Islet of Langerhans (tissue), 1 donor: ENCODE data around the gene RNF17.
"Not testable (repeated sequence)": the region's sequence is repeated elsewhere in the genome, so short reads cannot be mapped to it uniquely, and the experiment has no call there.

Source experiments
- FAIRE-seq: peaks from one replicate; lab custom pipeline; 2011; peaks lifted over from hg19 to GRCh38; lab: Jason Lieb, UNC

RNF17 gene

GRCh38 chr13:24742977-24743376 lies 21.0 kb upstream of the RNF17 start:
- FAIRE-seq, result no peak

- FAIRE-seq, result no peak
Observed at GRCh38 chr13:24744247-24744646, 19.7 kb upstream of the RNF17 start.

GRCh38 chr13:24745516-24745860 lies 18.5 kb upstream of the RNF17 start:
- no peak for FAIRE-seq

GRCh38 chr13:24745861-24746617 lies 17.9 kb upstream of the RNF17 start:
- FAIRE-seq, result no peak

- FAIRE-seq, result no peak
Observed at GRCh38 chr13:24746618-24747247, 17.2 kb upstream of the RNF17 start.

- FAIRE-seq, result no peak
Observed at GRCh38 chr13:24747248-24748060, 16.5 kb upstream of the RNF17 start.

- no peak for FAIRE-seq
Observed at GRCh38 chr13:24748061-24748400, 15.9 kb upstream of the RNF17 start.

- no peak for FAIRE-seq
Observed at GRCh38 chr13:24759197-24759596, 4.8 kb upstream of the RNF17 start.

GRCh38 chr13:24764276-24764630 lies 284 bp downstream of the RNF17 start:
- no peak for FAIRE-seq

GRCh38 chr13:24777171-24777570 lies 13.2 kb downstream of the RNF17 start:
- FAIRE-seq, result no peak

GRCh38 chr13:24784319-24784718 lies 20.4 kb downstream of the RNF17 start:
- no peak for FAIRE-seq

- FAIRE-seq, result no peak
Observed at GRCh38 chr13:24788538-24788937, 24.6 kb downstream of the RNF17 start.

- no peak for FAIRE-seq
Observed at GRCh38 chr13:24802074-24802473, 38.1 kb downstream of the RNF17 start.

GRCh38 chr13:24821207-24821606 lies 57.2 kb downstream of the RNF17 start:
- no peak for FAIRE-seq

GRCh38 chr13:24822640-24823039 lies 58.7 kb downstream of the RNF17 start:
- FAIRE-seq, result no peak

GRCh38 chr13:24823122-24823710 lies 59.2 kb downstream of the RNF17 start:
- not testable (repeated sequence) for FAIRE-seq

- FAIRE-seq, result no peak
Observed at GRCh38 chr13:24827799-24828198, 63.8 kb downstream of the RNF17 start.

GRCh38 chr13:24834902-24835510 lies 71.0 kb downstream of the RNF17 start:
- FAIRE-seq, result no peak

- not testable (repeated sequence) for FAIRE-seq
Observed at GRCh38 chr13:24837528-24837927, 73.6 kb downstream of the RNF17 start.

GRCh38 chr13:24842549-24843274 lies 78.7 kb downstream of the RNF17 start:
- no peak for FAIRE-seq

GRCh38 chr13:24851546-24851945 lies 87.6 kb downstream of the RNF17 start:
- FAIRE-seq, result no peak

- no peak for FAIRE-seq
Observed at GRCh38 chr13:24854311-24854710, 90.3 kb downstream of the RNF17 start.
